Liver (tissue), 10 donors: Measurements from ENCODE around the gene HNF4A. TPM values are rescaled to one million over a fixed set of nuclear protein-coding genes. Genes with fewer than 3 reads are reported as not detected.

Experiments
- DNase-seq: peaks from one replicate; pipeline ENCODE4 v3.0.0-alpha.2; 2017; ENCODE audit warnings: low spot score
- H3K27ac ChIP-seq, 2 donors: one replicate each; pipeline ENCODE4 v1.7.0; 2013; ENCODE audit warnings: inconsistent platforms in 2 of 2, low read length in 2 of 2, control low read depth in 1 of 2, low read depth in 1 of 2, mild to moderate bottlenecking in 1 of 2
- H3K27me3 ChIP-seq, 4 donors: one replicate each; pipeline versions ENCODE4 v1.6.1 to v1.7.0; 2013; ENCODE audit warnings: low read length in 3 of 4, inconsistent platforms in 1 of 4, mild to moderate bottlenecking in 1 of 4, moderate library complexity in 1 of 4; ENCODE audit not compliant: control insufficient read depth in 4 of 4, insufficient read depth in 4 of 4
- H3K36me3 ChIP-seq, 4 donors: one replicate each; pipeline versions ENCODE4 v1.6.1 to v1.7.0; 2013; ENCODE audit warnings: low read length in 3 of 4, mild to moderate bottlenecking in 3 of 4, low read depth in 1 of 4, moderate library complexity in 1 of 4; ENCODE audit not compliant: control insufficient read depth in 4 of 4, insufficient read depth in 3 of 4
- H3K4me1 ChIP-seq, 4 donors: one replicate each; pipeline versions ENCODE4 v1.6.1 to v1.7.0; 2013; ENCODE audit warnings: low read length in 3 of 4, mild to moderate bottlenecking in 3 of 4, moderate library complexity in 1 of 4; ENCODE audit not compliant: control insufficient read depth in 4 of 4, insufficient read depth in 4 of 4
- H3K4me3 ChIP-seq, 3 donors: one replicate each; pipeline versions ENCODE4 v1.6.1 to v1.7.0; 2013; ENCODE audit warnings: low read length in 3 of 3, control low read depth in 1 of 3, low read depth in 1 of 3, mild to moderate bottlenecking in 1 of 3
- H3K9ac ChIP-seq, 2 donors: one replicate each; pipeline ENCODE4 v1.7.0; 2013; ENCODE audit warnings: low read length in 2 of 2, mild to moderate bottlenecking in 2 of 2, moderate library complexity in 2 of 2, control low read depth in 1 of 2, low read depth in 1 of 2
- H3K9me3 ChIP-seq, 4 donors: one replicate each; pipeline versions ENCODE4 v1.6.1 to v1.7.0; 2013; ENCODE audit warnings: low read length in 3 of 4; ENCODE audit not compliant: control insufficient read depth in 4 of 4
- ATF3 ChIP-seq: IDR thresholded peaks from 2 replicates; pipeline ENCODE4 v1.6.1; 2016; ENCODE audit warnings: antibody characterized with exemption
- FOXA2 ChIP-seq: IDR thresholded peaks from 2 replicates; pipeline ENCODE4 v1.6.1; 2016; ENCODE audit warnings: antibody characterized with exemption
- GABPA ChIP-seq, 2 donors: IDR thresholded peaks in 1 of 2; conservative IDR thresholded peaks in 1 of 2; 2 replicates each; pipeline ENCODE4 v1.6.1; 2016; ENCODE audit warnings: antibody characterized with exemption in 2 of 2, mild to moderate bottlenecking in 1 of 2, moderate library complexity in 1 of 2
- RAD21 ChIP-seq, 2 donors: IDR thresholded peaks; 2 replicates each; pipeline ENCODE4 v1.6.1; 2016; ENCODE audit warnings: antibody characterized with exemption in 2 of 2, mild to moderate bottlenecking in 2 of 2
- REST ChIP-seq: IDR thresholded peaks from 2 replicates; pipeline ENCODE4 v1.6.1; 2016; ENCODE audit warnings: antibody characterized with exemption, mild to moderate bottlenecking
- ZBTB33 ChIP-seq: IDR thresholded peaks from 2 replicates; pipeline ENCODE4 v1.6.1; 2016; ENCODE audit warnings: antibody characterized with exemption
- WGBS: extraction: QIAGEN DNeasy Blood & Tissue Kit; methylation state at CpG from one replicate; pipeline ENCODE4 v1.1.7; 2013; 5-methylcytosine and 5-hydroxymethylcytosine counted together
- polyA plus RNA-seq, 2 donors: library from polyadenylated mRNA; stranded (reverse) in 1 of 2; unstranded in 1 of 2; fragments of 200-250 nt in 1 of 2; fragments of >200 nt in 1 of 2; fragmentation: Nextera tagmentation in 1 of 2; extraction: Ambion mirVana in 1 of 2; gene quantifications; one replicate each; pipeline versions ENCODE4 v1.2.1 to v1.2.3, GENCODE V29; 2013 to 2015
- small RNA-seq: library from RNA; depleted of rRNA; stranded (forward); fragments of <200 nt; gene quantifications from one replicate; pipeline ENCODE3, GENCODE V24; 2014
- total RNA-seq, 2 donors: library from RNA; depleted of rRNA; stranded (reverse); fragments of >200 nt; gene quantifications; one replicate each; pipeline ENCODE4 v1.2.3, GENCODE V29; 2014
- donor health status: healthy.
- donor health status: healthy.
- donor health status: healthy.
- donor health status: healthy.
- donor health status: healthy.

HNF4A gene
- total and polyA plus RNA-seq, 4 donors: 51.7 to 171 (median 86.0) TPM

GRCh38 chr20:44481719-44482416 lies 126.4 kb downstream of the HNF4A start (continued):
- TF ChIP-seq REST: peak; percentile 17
- peak; percentile 19 for TF ChIP-seq RAD21 (IDR thresholded peaks at IDR 0.05)
- TF ChIP-seq ZBTB33: peak; percentile 67

- H3K36me3 ChIP-seq: peaks cover 4 to 28% (median 19%) of the 10 kb centered on the region in 4 donors
Observed at GRCh38 chr20:44483112-44483511, 127.6 kb downstream of the HNF4A start.

More at GRCh38 chr20:44483112-44483511, 127.6 kb downstream of the HNF4A start:
- H3K4me3 ChIP-seq: no peak overlapping the region
- DNase-seq: no peak
- 72% methylated on average over 5 of the region's 5 CpGs for WGBS
- H3K27me3 ChIP-seq: no peaks in the 10 kb centered on the region
- TF ChIP-seq REST (no peak), ZBTB33 (no peak), FOXA2 (no peak), GABPA (IDR thresholded peaks at IDR 0.05 in 1 of 2, conservative IDR thresholded peaks at IDR 0.05 in 1 of 2) (no peak), ATF3 (no peak)
- no peak overlapping the region for H3K27ac ChIP-seq
- peaks cover 0 to 43% (median 39%) of the 10 kb centered on the region in 4 donors for H3K4me1 ChIP-seq
- no peaks in the 10 kb centered on the region for H3K9me3 ChIP-seq
- no peak overlapping the region for H3K9ac ChIP-seq

Small RNA genes within 50 kb of the gene (small RNA-seq; reads per million reads assigned to genes)
- not detected for gene MIR3646
- not detected for gene RF00019
- 0.91 reads per million, percentile 76 among the genes with 10 or more reads in this experiment for gene RPL37AP1

Other genes starting within 250 kb of the HNF4A start
- gene JPH2, start 168.5 kb upstream of the HNF4A start, total RNA-seq: 1 to 10 TPM in 1 of 2 donors, under 1 TPM in 1; 0.09 to 1.3 TPM
- gene JPH2, start 168.5 kb upstream of the HNF4A start, polyA plus RNA-seq: under 1 TPM in 1 of 2 donors, not detected in 1; 0.17 TPM
- 10 to 100 TPM; 12.6 to 15.7 TPM for gene OSER1, start 144.9 kb upstream of the HNF4A start, total RNA-seq
- gene OSER1, start 144.9 kb upstream of the HNF4A start, polyA plus RNA-seq: 10 to 100 TPM; 13.6 to 20.2 TPM
- gene GDAP1L1, start 108.4 kb upstream of the HNF4A start, total RNA-seq: not detected
- not detected for gene GDAP1L1, start 108.4 kb upstream of the HNF4A start, polyA plus RNA-seq
- 1 to 10 TPM; 3.3 to 9.9 TPM for gene FITM2, start 44.5 kb upstream of the HNF4A start, total RNA-seq
- 1 to 10 TPM; 3.5 to 4.3 TPM for gene FITM2, start 44.5 kb upstream of the HNF4A start, polyA plus RNA-seq
- gene R3HDML, start 18.7 kb upstream of the HNF4A start, total RNA-seq: not detected
- not detected for gene R3HDML, start 18.7 kb upstream of the HNF4A start, polyA plus RNA-seq
- gene TTPAL, start 120.2 kb downstream of the HNF4A start, total RNA-seq: 10 to 100 TPM; 17.3 to 39.7 TPM
- 10 to 100 TPM; 11.6 to 17.9 TPM for gene TTPAL, start 120.2 kb downstream of the HNF4A start, polyA plus RNA-seq
- gene SERINC3, start 166.4 kb downstream of the HNF4A start, total RNA-seq: 10 to 100 TPM; 51.1 to 65.4 TPM
- 10 to 100 TPM; 51.5 to 70.0 TPM for gene SERINC3, start 166.4 kb downstream of the HNF4A start, polyA plus RNA-seq
- gene PKIG, start 226.9 kb downstream of the HNF4A start, total RNA-seq: 10 to 100 TPM; 10.6 to 23.1 TPM
- 10 to 100 TPM; 23.7 to 24.3 TPM for gene PKIG, start 226.9 kb downstream of the HNF4A start, polyA plus RNA-seq